Astrocyte (in vitro differentiated cells and primary cell): ENCODE results near the gene MYOD1. TPM values are rescaled to one million over a fixed set of nuclear protein-coding genes. Genes with fewer than 3 reads are reported as not detected.

Experiments used
- DNase-seq: peaks from one replicate; pipeline ENCODE4 v3.0.0-alpha.2; 2010; ENCODE audit warnings: low read depth
- FAIRE-seq: peaks from 2 replicates; lab custom pipeline; 2011; peaks lifted over from hg19 to GRCh38; lab: Jason Lieb, UNC
- H2AFZ ChIP-seq: 2 replicates; pipeline ENCODE4 v1.6.0; 2012; ENCODE audit warnings: low read depth, low read length, inconsistent platforms
- H3K27ac ChIP-seq: 2 replicates; pipeline ENCODE4 v1.5.1; 2011; ENCODE audit warnings: low read depth, low read length, inconsistent platforms
- H3K27me3 ChIP-seq: 2 replicates; pipeline ENCODE4 v1.6.0; 2011; ENCODE audit warnings: low read length, inconsistent platforms; ENCODE audit not compliant: insufficient read depth
- H3K36me3 ChIP-seq: 2 replicates; pipeline ENCODE4 v1.5.1; 2011; ENCODE audit warnings: low read length, inconsistent platforms; ENCODE audit not compliant: insufficient read depth
- H3K4me1 ChIP-seq: 2 replicates; pipeline ENCODE4 v1.5.1; 2011; ENCODE audit warnings: low read length, inconsistent platforms; ENCODE audit not compliant: insufficient read depth
- H3K4me2 ChIP-seq: 2 replicates; pipeline ENCODE4 v1.6.0; 2012; ENCODE audit warnings: low read length, inconsistent platforms
- H3K4me3 ChIP-seq: 2 replicates; pipeline ENCODE4 v1.5.1; 2011; ENCODE audit warnings: low read depth, mild to moderate bottlenecking, low read length, inconsistent platforms; ENCODE audit not compliant: insufficient read depth
- H3K79me2 ChIP-seq: 2 replicates; pipeline ENCODE4 v1.6.0; 2012; ENCODE audit warnings: mild to moderate bottlenecking, low read length, inconsistent platforms; ENCODE audit not compliant: insufficient read depth
- H3K9ac ChIP-seq: 2 replicates; pipeline ENCODE4 v1.6.0; 2012; ENCODE audit warnings: mild to moderate bottlenecking, low read length, inconsistent platforms
- H3K9me3 ChIP-seq: 2 replicates; pipeline ENCODE4 v1.5.1; 2012; ENCODE audit warnings: low read depth, mild to moderate bottlenecking, low read length, inconsistent platforms; ENCODE audit not compliant: insufficient read depth
- H4K20me1 ChIP-seq: 2 replicates; pipeline ENCODE4 v1.6.0; 2012; ENCODE audit warnings: low read length, inconsistent platforms; ENCODE audit not compliant: insufficient read depth
- H3K27ac Mint-ChIP-seq: one replicate; pipeline ENCODE4 v1.8.0; 2021; ENCODE audit warnings: mild to moderate bottlenecking, mixed read lengths; ENCODE audit not compliant: unreplicated experiment
- H3K27me3 Mint-ChIP-seq: one replicate; pipeline ENCODE4 v1.8.0; 2021; ENCODE audit warnings: low read depth, mixed read lengths; ENCODE audit not compliant: unreplicated experiment
- H3K36me3 Mint-ChIP-seq: one replicate; pipeline ENCODE4 v1.8.0; 2021; ENCODE audit warnings: low read depth, mixed read lengths; ENCODE audit not compliant: unreplicated experiment
- H3K4me1 Mint-ChIP-seq: one replicate; pipeline ENCODE4 v1.8.0; 2021; ENCODE audit warnings: low read depth, mixed read lengths; ENCODE audit not compliant: unreplicated experiment
- H3K4me3 Mint-ChIP-seq: one replicate; pipeline ENCODE4 v1.8.0; 2021; ENCODE audit warnings: mild to moderate bottlenecking, moderate library complexity, mixed read lengths; ENCODE audit not compliant: unreplicated experiment
- H3K9me3 Mint-ChIP-seq: one replicate; pipeline ENCODE4 v1.8.0; 2021; ENCODE audit warnings: mild to moderate bottlenecking, mixed read lengths; ENCODE audit not compliant: unreplicated experiment
- CTCF ChIP-seq: IDR thresholded peaks from 2 replicates; pipeline ENCODE4 v1.5.1; 2011; ENCODE audit warnings: low read depth, mild to moderate bottlenecking, inconsistent platforms, low read length, moderate library complexity; ENCODE audit not compliant: insufficient read depth
- EZH2 ChIP-seq: IDR thresholded peaks from 2 replicates; pipeline ENCODE4 v1.6.1; 2012; ENCODE audit warnings: mild to moderate bottlenecking, low read length, inconsistent platforms; ENCODE audit not compliant: insufficient read depth
- total RNA-seq: library from RNA; stranded (reverse); gene quantifications from 2 replicates; pipeline ENCODE4 v1.2.1, GENCODE V29; 2021

The MYOD1 gene
- total RNA-seq, 1 donor from 2014 or later: not detected

DNA sequence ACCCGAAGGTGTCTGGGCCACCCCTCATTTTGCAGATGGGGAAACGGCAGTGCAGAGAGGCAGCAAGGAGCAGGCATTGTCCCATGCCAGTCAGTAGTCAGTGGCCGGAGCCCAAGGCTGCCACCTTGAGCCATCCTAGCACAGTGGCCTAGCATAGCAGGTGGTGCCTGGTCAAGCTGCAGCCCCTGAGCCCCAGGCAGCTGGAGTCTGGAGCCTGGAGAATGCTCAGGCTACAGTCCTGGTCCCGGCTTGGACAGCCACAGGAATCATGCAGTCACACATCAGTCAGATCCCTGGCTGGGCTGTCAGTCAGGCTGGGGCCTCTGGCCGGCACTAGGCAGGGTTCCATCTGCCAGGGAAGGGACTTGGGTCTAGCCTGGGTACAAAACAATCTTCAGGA is 33.8 kb downstream of the MYOD1 start:
- Histone ChIP-seq H4K20me1 (no peaks in the 10 kb centered on the region), H3K9me3 (no peaks in the 10 kb centered on the region), H2AFZ (no peak overlapping the region), H3K4me3 (no peak overlapping the region), H3K27me3 (peaks cover 10% of the 10 kb centered on the region), H3K27ac (no peak overlapping the region), H3K36me3 (no peaks in the 10 kb centered on the region), H3K9ac (no peak overlapping the region), H3K79me2 (no peaks in the 10 kb centered on the region), H3K4me1 (no peaks in the 10 kb centered on the region), H3K4me2 (no peak overlapping the region)
- H3K27ac Mint-ChIP-seq: no peak overlapping the region
- no peak for FAIRE-seq
- DNase-seq: no peak
- TF ChIP-seq EZH2 (no peak), CTCF (no peak)
- H3K4me3 Mint-ChIP-seq: no peak overlapping the region
- peaks cover 5% of the 10 kb centered on the region for H3K9me3 Mint-ChIP-seq
- H3K36me3 Mint-ChIP-seq: no peaks in the 10 kb centered on the region
- H3K4me1 Mint-ChIP-seq: no peaks in the 10 kb centered on the region
- H3K27me3 Mint-ChIP-seq: peaks cover 76% of the 10 kb centered on the region

DNA sequence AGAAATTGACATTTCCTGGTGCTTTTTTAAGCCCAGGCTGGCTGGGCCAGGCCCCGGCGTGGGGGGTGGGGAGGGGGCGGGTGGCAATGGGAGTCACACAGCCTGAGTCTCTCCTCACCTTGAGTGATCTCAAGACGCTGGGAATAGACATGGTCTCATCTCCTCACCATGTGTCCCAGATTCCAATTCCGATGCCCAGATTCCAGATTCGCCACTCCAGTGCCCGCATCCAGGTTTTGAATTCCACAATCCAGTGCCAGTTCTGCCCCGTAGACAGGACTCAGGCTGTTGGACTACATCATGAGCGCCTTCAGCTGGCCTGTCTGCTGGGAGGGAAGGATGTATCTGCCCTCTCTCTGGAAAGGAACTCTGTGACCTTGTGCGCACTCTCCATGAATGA is 34.3 kb downstream of the MYOD1 start:
- H3K4me1 Mint-ChIP-seq: no peaks in the 10 kb centered on the region
- no peaks in the 10 kb centered on the region for H3K9me3 ChIP-seq
- no peaks in the 10 kb centered on the region for H3K36me3 Mint-ChIP-seq
- no peak overlapping the region for H3K4me3 ChIP-seq
- no peak overlapping the region for H3K4me2 ChIP-seq
- no peak for DNase-seq
- no peaks in the 10 kb centered on the region for H4K20me1 ChIP-seq
- H3K79me2 ChIP-seq: no peaks in the 10 kb centered on the region
- H3K9ac ChIP-seq: no peak overlapping the region
- H3K36me3 ChIP-seq: no peaks in the 10 kb centered on the region
- peaks cover 76% of the 10 kb centered on the region for H3K27me3 Mint-ChIP-seq
- peaks cover 10% of the 10 kb centered on the region for H3K9me3 Mint-ChIP-seq
- no peaks in the 10 kb centered on the region for H3K4me1 ChIP-seq
- no peak for FAIRE-seq
- H3K27ac Mint-ChIP-seq: no peak overlapping the region
- H3K27ac ChIP-seq: no peak overlapping the region
- H3K4me3 Mint-ChIP-seq: no peak overlapping the region
- no peak for TF ChIP-seq CTCF
- no peak for TF ChIP-seq EZH2
- H3K27me3 ChIP-seq: peaks cover 10% of the 10 kb centered on the region
- no peak overlapping the region for H2AFZ ChIP-seq

- no peaks in the 10 kb centered on the region for H4K20me1 ChIP-seq
- no peak overlapping the region for H2AFZ ChIP-seq
- H3K36me3 ChIP-seq: no peaks in the 10 kb centered on the region
- H3K4me1 ChIP-seq: no peaks in the 10 kb centered on the region
- peaks cover 12% of the 10 kb centered on the region for H3K9me3 Mint-ChIP-seq
- H3K79me2 ChIP-seq: no peaks in the 10 kb centered on the region
- H3K4me2 ChIP-seq: no peak overlapping the region
- no peak overlapping the region for H3K27ac ChIP-seq
- DNase-seq (no peak), FAIRE-seq (no peak)
- H3K27me3 ChIP-seq: peaks cover 10% of the 10 kb centered on the region
- H3K36me3 Mint-ChIP-seq: no peaks in the 10 kb centered on the region
- no peak overlapping the region for H3K27ac Mint-ChIP-seq
- H3K4me3 Mint-ChIP-seq: peak overlapping the region; percentile 67
- no peaks in the 10 kb centered on the region for H3K4me1 Mint-ChIP-seq
- H3K4me3 ChIP-seq: no peak overlapping the region
- peaks cover 55% of the 10 kb centered on the region for H3K27me3 Mint-ChIP-seq
- H3K9ac ChIP-seq: no peak overlapping the region
- no peaks in the 10 kb centered on the region for H3K9me3 ChIP-seq
- TF ChIP-seq EZH2 (no peak), CTCF (no peak)
These were observed 36.5 kb downstream of the MYOD1 start for GRCh38 chr11:17755891-17756290.
